ENCODE data around the gene CFAP77. TPM values are rescaled to one million over a fixed set of nuclear protein-coding genes. Genes with fewer than 3 reads are reported as not detected.

CFAP77 gene
- 2.5 TPM for total RNA-seq
- long read RNA-seq, transcript CFAP77-203 (6 exons, 1,638 nt), result major isoform, 5 of 7 reads
- long read RNA-seq, partial matches to known transcripts, result 0 of 7 reads
- long read RNA-seq, other reads (novel, unspliced or antisense), result 2 of 7 reads

DNA sequence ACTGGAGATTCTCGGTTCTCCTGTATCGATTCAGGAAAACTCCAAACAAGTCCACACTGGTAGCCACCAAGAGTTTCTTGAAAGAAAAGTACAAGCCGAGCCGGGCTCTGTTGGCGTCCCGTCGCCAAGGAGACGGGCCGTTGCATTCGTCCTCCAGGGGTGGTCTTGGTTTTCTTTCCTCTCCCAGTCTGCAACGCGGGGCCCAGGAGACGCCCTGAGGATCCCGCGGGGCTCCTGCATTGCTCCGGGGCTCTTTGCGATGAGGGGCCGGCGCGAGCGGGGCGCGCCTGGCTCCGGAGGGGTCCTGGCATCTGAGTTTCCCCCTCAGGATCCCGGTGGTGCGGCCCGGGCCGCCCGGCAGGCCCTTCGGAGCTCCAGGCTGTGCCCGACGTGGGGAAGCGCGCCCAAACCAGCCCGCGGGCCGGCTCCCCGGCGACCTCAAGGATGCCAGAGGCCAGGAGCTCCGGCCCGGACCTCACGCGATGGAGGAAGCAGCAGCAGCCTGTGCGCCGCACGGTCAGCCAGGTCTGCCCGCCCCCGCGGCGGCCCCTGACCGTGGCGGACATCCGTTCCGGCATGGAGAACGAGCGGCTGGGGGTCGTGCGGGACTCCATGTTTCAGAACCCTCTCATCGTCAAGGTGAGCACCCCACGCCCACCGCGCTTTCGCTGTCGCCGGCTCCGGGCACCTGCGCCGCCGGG lies at the start of gene CFAP77:
Gene CFAP77 (plus strand): TSS at position 384 of the 701 bp plus-strand sequence. CDS start 61 bp downstream, at position 445.
- TF ChIP-seq, protein P1, sequence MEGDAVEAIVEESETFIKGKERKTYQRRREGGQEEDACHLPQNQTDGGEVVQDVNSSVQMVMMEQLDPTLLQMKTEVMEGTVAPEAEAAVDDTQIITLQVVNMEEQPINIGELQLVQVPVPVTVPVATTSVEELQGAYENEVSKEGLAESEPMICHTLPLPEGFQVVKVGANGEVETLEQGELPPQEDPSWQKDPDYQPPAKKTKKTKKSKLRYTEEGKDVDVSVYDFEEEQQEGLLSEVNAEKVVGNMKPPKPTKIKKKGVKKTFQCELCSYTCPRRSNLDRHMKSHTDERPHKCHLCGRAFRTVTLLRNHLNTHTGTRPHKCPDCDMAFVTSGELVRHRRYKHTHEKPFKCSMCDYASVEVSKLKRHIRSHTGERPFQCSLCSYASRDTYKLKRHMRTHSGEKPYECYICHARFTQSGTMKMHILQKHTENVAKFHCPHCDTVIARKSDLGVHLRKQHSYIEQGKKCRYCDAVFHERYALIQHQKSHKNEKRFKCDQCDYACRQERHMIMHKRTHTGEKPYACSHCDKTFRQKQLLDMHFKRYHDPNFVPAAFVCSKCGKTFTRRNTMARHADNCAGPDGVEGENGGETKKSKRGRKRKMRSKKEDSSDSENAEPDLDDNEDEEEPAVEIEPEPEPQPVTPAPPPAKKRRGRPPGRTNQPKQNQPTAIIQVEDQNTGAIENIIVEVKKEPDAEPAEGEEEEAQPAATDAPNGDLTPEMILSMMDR (IDR thresholded peaks at IDR 0.05; ENCODE audit: borderline replicate concordance), result no peak
- Histone ChIP-seq H3K4me3 (peak within 1 kb of the TSS; percentile 66), H3K27ac (replicated peaks) (peak within 1 kb of the TSS; percentile 91), H3K27me3 (ENCODE audit: low read depth) (peaks cover 56% of the 10 kb centered on the region), H3K36me3 (no peaks in the 10 kb centered on the region), H3K4me1 (peaks cover 63% of the 10 kb centered on the region), H3K9me3 (replicated peaks) (no peaks in the 10 kb centered on the region)
- intact Hi-C loops (cut with micrococcal nuclease), result no loop called here
- DNase-seq, result peak; percentile 55

DNA sequence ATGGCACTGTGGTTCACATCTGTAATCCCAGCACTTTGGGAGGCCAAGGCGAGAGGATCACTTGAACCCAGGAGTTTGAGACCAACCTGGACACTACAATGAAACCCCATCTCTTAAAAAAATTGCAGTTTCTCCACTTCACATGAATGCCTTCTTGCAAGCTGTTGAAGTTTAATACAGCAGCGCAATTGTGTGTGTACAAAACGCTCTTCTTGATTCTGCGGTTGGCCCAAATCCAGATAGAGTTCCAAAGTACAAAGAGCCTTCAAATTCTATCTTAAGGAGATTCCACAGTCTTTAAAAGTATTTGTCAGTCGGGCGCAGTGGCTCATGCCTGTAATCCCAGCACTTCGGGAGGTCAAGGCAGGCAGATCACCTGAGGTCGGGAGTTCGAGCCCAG lies 45.9 kb upstream of the CFAP77 start:
- no peak for DNase-seq
- peaks cover 5% of the 10 kb centered on the region for H3K4me1 ChIP-seq
- H3K4me3 ChIP-seq, result no peak overlapping the region
- no peaks in the 10 kb centered on the region for H3K27me3 ChIP-seq (ENCODE audit: low read depth)
- no peaks in the 10 kb centered on the region for H3K36me3 ChIP-seq
- no peak overlapping the region for H3K27ac ChIP-seq (replicated peaks)
- TF ChIP-seq, protein P1 (IDR thresholded peaks at IDR 0.05; ENCODE audit: borderline replicate concordance), result no peak
- no peaks in the 10 kb centered on the region for H3K9me3 ChIP-seq (replicated peaks)
- intact Hi-C loops (cut with micrococcal nuclease), result no loop called here

DNA sequence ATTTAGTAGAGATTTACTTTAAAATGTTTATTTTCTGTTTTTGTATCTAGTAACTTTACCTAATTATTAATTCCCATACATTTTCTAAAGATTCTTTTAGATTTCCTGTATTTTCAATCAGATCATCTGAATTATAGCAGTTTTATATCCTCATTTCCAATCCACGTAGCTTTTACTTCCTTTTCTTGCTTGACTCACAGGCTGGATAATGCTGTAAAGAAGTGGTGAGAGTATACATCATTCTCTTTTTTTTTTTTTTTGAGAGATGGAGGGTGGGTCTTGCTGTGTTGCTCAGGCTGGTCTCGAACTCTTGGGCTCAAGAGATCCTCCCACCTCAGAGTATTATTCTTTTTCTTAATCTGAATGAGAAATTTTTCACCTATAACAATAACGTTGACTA lies 44.0 kb upstream of the CFAP77 start:
- intact Hi-C loops (cut with micrococcal nuclease), result no loop called here
- H3K4me3 ChIP-seq, result no peak overlapping the region
- TF ChIP-seq, protein P1 (IDR thresholded peaks at IDR 0.05; ENCODE audit: borderline replicate concordance), result no peak
- no peak for DNase-seq
- H3K9me3 ChIP-seq (replicated peaks), result no peaks in the 10 kb centered on the region
- H3K36me3 ChIP-seq, result no peaks in the 10 kb centered on the region
- H3K27ac ChIP-seq (replicated peaks), result no peak overlapping the region
- H3K4me1 ChIP-seq, result peaks cover 5% of the 10 kb centered on the region
- no peaks in the 10 kb centered on the region for H3K27me3 ChIP-seq (ENCODE audit: low read depth)

DNA sequence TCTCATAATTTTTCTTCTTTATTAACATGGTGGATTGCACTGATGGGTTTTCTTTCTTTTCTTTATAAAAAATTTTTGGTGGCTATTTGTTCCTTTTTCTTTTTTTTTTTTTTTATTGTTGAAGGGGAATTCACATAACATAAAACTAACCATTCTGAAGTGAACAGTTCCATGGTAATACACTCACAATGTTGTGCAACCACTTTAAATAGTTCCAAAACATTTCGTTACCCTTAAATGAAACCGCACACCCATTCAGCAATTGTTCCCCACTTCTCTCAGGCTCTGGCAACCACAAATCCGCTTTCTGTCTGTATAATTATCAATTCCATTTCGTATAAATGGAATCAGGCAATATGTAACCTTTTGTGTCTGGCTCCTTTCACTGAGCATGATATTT lies 43.5 kb upstream of the CFAP77 start:
- intact Hi-C loops (cut with micrococcal nuclease), result no loop called here
- no peak for DNase-seq
- Histone ChIP-seq H3K9me3 (replicated peaks) (no peaks in the 10 kb centered on the region), H3K4me1 (peaks cover 5% of the 10 kb centered on the region), H3K36me3 (no peaks in the 10 kb centered on the region), H3K27ac (replicated peaks) (no peak overlapping the region), H3K27me3 (ENCODE audit: low read depth) (no peaks in the 10 kb centered on the region), H3K4me3 (no peak overlapping the region)
- TF ChIP-seq, protein P1 (IDR thresholded peaks at IDR 0.05; ENCODE audit: borderline replicate concordance), result no peak

DNA sequence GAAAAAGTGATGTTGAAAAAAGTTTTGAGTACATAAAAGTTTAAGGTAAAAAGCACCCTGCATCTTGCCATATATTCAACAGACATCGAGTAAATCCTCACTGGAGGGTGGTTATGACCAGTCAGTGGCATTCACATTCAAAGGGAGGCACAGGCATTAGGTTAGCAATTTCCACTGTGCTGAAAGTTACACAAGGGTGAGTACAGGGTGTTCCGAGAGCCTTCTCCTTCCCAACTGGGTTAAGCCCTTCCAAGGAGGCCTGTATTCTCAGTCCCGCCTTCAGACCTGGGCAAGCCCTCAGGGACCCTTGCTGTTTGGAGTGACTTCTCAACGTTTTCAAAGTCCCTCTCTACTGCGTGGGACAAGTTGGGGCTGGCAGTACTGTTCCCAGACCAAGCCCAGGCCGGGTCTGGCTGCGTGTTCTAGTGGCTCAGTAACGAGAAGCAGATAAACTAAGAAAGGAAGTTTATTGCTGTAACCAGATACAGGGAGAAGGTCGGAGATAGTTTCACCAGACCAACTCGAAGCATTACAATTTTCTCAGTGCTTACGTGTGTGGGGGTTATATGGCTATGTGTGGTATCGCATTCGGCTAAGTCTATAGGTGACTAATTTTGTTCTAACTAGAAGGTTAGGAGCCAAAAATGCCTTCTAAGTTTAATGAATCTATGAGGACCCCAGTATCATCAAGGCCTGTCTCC lies 42.2 kb upstream of the CFAP77 start:
- Histone ChIP-seq H3K36me3 (no peaks in the 10 kb centered on the region), H3K9me3 (replicated peaks) (no peaks in the 10 kb centered on the region), H3K4me3 (no peak overlapping the region), H3K27ac (replicated peaks) (no peak overlapping the region), H3K4me1 (peaks cover 13% of the 10 kb centered on the region), H3K27me3 (ENCODE audit: low read depth) (no peaks in the 10 kb centered on the region)
- TF ChIP-seq, protein P1 (IDR thresholded peaks at IDR 0.05; ENCODE audit: borderline replicate concordance), result no peak
- DNase-seq, result no peak
- intact Hi-C loops (cut with micrococcal nuclease), result no loop called here

All from left ventricle myocardium inferior (tissue), 1 donor.